ENCODE measurements around the gene ZNF638. TPM values are rescaled to one million over a fixed set of nuclear protein-coding genes. Genes with fewer than 3 reads are reported as not detected.

ZNF638 gene
- total and polyA plus RNA-seq, 2 of the 8 experiments (the other 6 are each of a cell fraction or from before 2014, with no cell fraction given): 45.3 to 143 TPM

DNA sequence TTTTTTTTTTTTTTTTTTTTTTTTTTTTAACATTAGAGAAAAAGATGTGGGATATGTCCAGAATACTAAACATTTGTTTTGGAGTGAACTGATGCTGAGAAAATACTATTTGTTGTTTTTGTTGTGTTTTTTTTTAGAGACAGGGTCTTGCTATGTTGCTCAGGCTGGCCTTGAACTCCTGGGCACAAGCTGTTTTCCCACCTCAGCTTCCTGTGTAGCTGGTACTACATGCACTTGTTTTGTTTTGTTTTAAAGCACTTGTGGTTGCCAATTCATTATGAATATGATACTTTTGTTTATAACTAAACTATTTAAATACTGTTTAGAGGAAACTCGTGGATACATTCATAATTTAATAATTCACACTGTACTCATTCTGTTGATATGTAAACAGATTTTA is 88.4 kb downstream of the ZNF638 start:
- Histone ChIP-seq H3K23ac (ENCODE audit: insufficient read length) (no peak overlapping the region), H3K4me3 (ENCODE audit: extremely low read depth in 1 of 4, insufficient read depth in 2 of 4, low read depth in 3 of 4, low read length in 4 of 4) (no peak overlapping the region), H2AFZ (ENCODE audit: low read length) (no peak overlapping the region), H4K91ac (replicated peaks; ENCODE audit: insufficient read length, low read length) (no peak overlapping the region), H2BK15ac (ENCODE audit: low read length) (no peak overlapping the region), H2BK20ac (ENCODE audit: low read length) (no peak overlapping the region), H3K23me2 (ENCODE audit: low read depth, low read length) (no peaks in the 10 kb centered on the region), H2BK120ac (replicated peaks; ENCODE audit: low read depth, low read length) (no peak overlapping the region), H3K4me2 (ENCODE audit: insufficient read depth in 1 of 2, low read depth in 2 of 2, low read length in 2 of 2) (no peak overlapping the region), H3K79me1 (ENCODE audit: low read depth, low read length) (no peaks in the 10 kb centered on the region), H3K79me2 (ENCODE audit: control insufficient read depth in 1 of 2, insufficient read depth in 2 of 2, low read length in 2 of 2) (peaks cover 0 to 4% of the 10 kb centered on the region in 2 experiments; a peak in 2 of 4 replicates), H3K9ac (replicated peaks in 1 of 4; ENCODE audit: extremely low read depth in 1 of 4, low read depth in 3 of 4, low read length in 3 of 4) (no peak overlapping the region), H3K36me3 (ENCODE audit: control insufficient read depth in 2 of 4, insufficient read depth in 4 of 4, low read length in 3 of 4) (peaks cover 4 to 44% (median 16%) of the 10 kb centered on the region in 4 experiments; a peak in 7 of 8 replicates), H3K56ac (replicated peaks; ENCODE audit: insufficient read length, low read depth, low read length) (no peak overlapping the region), H2BK12ac (ENCODE audit: low read depth, low read length) (no peak overlapping the region), H3K27me3 (replicated peaks in 1 of 4; ENCODE audit: control insufficient read depth in 3 of 4, extremely low read depth in 1 of 4, insufficient read depth in 3 of 4, low read length in 3 of 4) (no peaks in the 10 kb centered on the region), H4K8ac (ENCODE audit: extremely low read depth, insufficient read depth, low read length) (no peak overlapping the region), H4K5ac (ENCODE audit: insufficient read length, low read depth, low read length) (no peak overlapping the region), H3K18ac (ENCODE audit: extremely low read depth, low read length) (no peak overlapping the region), H2AK5ac (ENCODE audit: low read depth, low read length) (no peak overlapping the region), H4K20me1 (replicated peaks in 1 of 2; ENCODE audit: control insufficient read depth in 1 of 2, insufficient read depth in 2 of 2, low read length in 2 of 2) (no peaks in the 10 kb centered on the region), H3K4ac (replicated peaks; ENCODE audit: insufficient read length, low read depth, low read length) (no peak overlapping the region), H2BK5ac (ENCODE audit: low read depth, low read length) (no peak overlapping the region), H3K4me1 (replicated peaks in 1 of 4; ENCODE audit: control insufficient read depth in 3 of 4, insufficient read depth in 4 of 4, low read length in 3 of 4) (peaks cover 0 to 3% (median 3%) of the 10 kb centered on the region in 4 experiments; a peak in 2 of 7 replicates), H3K14ac (ENCODE audit: insufficient read length) (no peak overlapping the region), H3K27ac (ENCODE audit: low read depth, low read length) (no peak overlapping the region), H3K9me3 (ENCODE audit: insufficient read depth in 2 of 2, low read depth in 1 of 2, low read length in 1 of 2) (no peaks in the 10 kb centered on the region)
- POLR2A ChIA-PET (ENCODE audit: partially characterized antibody): interaction anchor here (0.6 to 1.2 kb wide), 3 partner anchors 18 to 570 kb away, joined by 3 read pairs; no protein-coding TSS in a partner anchor
- WGBS, 2 experiments (ENCODE audit: extremely low coverage in 1 of 2, insufficient coverage in 1 of 2, insufficient read length in 1 of 2, insufficient replicate concordance in 2 of 2, low coverage in 1 of 2, low lambda C conversion rate in 2 of 2, missing lambda C conversion rate in 1 of 2): 86% methylated on average over 1 of the region's 1 CpG; no CpG with 5 or more reads in 1 of the 2 experiments
- FAIRE-seq (no peak), DNase-seq (ENCODE audit: low read depth in 1 of 2, low spot score in 2 of 2) (no peak)
- CTCF ChIA-PET (ENCODE audit: partially characterized antibody): interaction anchor here (0.5 kb wide), 1 partner anchor 159 kb away, joined by 4 read pairs; no protein-coding TSS in a partner anchor
- TF ChIP-seq, protein P1, sequence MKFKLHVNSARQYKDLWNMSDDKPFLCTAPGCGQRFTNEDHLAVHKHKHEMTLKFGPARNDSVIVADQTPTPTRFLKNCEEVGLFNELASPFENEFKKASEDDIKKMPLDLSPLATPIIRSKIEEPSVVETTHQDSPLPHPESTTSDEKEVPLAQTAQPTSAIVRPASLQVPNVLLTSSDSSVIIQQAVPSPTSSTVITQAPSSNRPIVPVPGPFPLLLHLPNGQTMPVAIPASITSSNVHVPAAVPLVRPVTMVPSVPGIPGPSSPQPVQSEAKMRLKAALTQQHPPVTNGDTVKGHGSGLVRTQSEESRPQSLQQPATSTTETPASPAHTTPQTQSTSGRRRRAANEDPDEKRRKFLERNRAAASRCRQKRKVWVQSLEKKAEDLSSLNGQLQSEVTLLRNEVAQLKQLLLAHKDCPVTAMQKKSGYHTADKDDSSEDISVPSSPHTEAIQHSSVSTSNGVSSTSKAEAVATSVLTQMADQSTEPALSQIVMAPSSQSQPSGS (IDR thresholded peaks at IDR 0.05; ENCODE audit: low read length): no peak
- TF ChIP-seq KDM1A (IDR thresholded peaks at IDR 0.05; ENCODE audit: borderline replicate concordance, low read length) (no peak), POLR2AphosphoS5 (IDR thresholded peaks at IDR 0.05; ENCODE audit: low read depth, low read length) (no peak), RXRA (IDR thresholded peaks at IDR 0.05; ENCODE audit: insufficient read depth, low read depth, low read length) (no peak), KDM4A (IDR thresholded peaks at IDR 0.05; ENCODE audit: low read depth, low read length, severe bottlenecking) (no peak), NRF1 (IDR thresholded peaks at IDR 0.05; ENCODE audit: low read depth, low read length) (no peak), TEAD4 (IDR thresholded peaks at IDR 0.05; ENCODE audit: low read depth, low read length) (no peak), SIX5 (IDR thresholded peaks at IDR 0.05; ENCODE audit: low read depth, low read length) (no peak), POU5F1 (IDR thresholded peaks at IDR 0.05; ENCODE audit: low read depth, low read length) (no peak), CTBP2 (IDR thresholded peaks at IDR 0.05; ENCODE audit: borderline replicate concordance, insufficient read depth, insufficient read length, low read length) (no peak), NANOG (IDR thresholded peaks at IDR 0.05; ENCODE audit: insufficient read depth, low read depth, low read length, poor library complexity, severe bottlenecking) (no peak), SAP30 (IDR thresholded peaks at IDR 0.05; ENCODE audit: insufficient read depth, insufficient replicate concordance, low read length) (no peak)

Data from H1 (cell line).